Tibial artery (tissue), 4 donors: Measurements from ENCODE around the gene EEF2K.

ENCODE experiments used
- DNase-seq, 2 donors: peaks; one replicate each; pipeline ENCODE4 v3.0.0-alpha.2; 2019
- H3K27ac ChIP-seq, 2 donors: fragments of 200-600 bp; sonication (generic) in 1 of 2; 1 replicate in 1 of 2; 2 replicates in 1 of 2; pipeline ENCODE4 v1.5.1; 2018 to 2019; ENCODE audit warnings: mild to moderate bottlenecking in 1 of 2
- H3K27me3 ChIP-seq, 2 donors: fragments of 200-600 bp; sonication (generic) in 1 of 2; one replicate each; pipeline versions ENCODE4 v1.5.1 to v1.6.0; 2016 to 2019
- H3K36me3 ChIP-seq, 3 donors: fragments of 200-600 bp; sonication (generic) in 2 of 3; one replicate each; pipeline ENCODE4 v1.5.1; 2016 to 2019; ENCODE audit warnings: mild to moderate bottlenecking in 2 of 3
- H3K4me1 ChIP-seq, 4 donors: fragments of 200-600 bp; sonication (generic) in 2 of 4; 1 replicate in 3 of 4; 2 replicates in 1 of 4; pipeline ENCODE4 v1.5.1; 2016 to 2019
- H3K4me3 ChIP-seq, 2 donors: fragments of 200-600 bp; sonication (generic) in 1 of 2; 1 replicate in 1 of 2; 2 replicates in 1 of 2; pipeline ENCODE4 v1.5.1; 2018 to 2019; ENCODE audit warnings: mild to moderate bottlenecking in 2 of 2
- H3K9me3 ChIP-seq, 3 donors: fragments of 200-600 bp; sonication (generic) in 1 of 3; one replicate each; pipeline ENCODE4 v1.5.1; 2016 to 2019
- CTCF ChIP-seq, 2 experiments: fragments of 200-600 bp in 1 of 2; fragments of 450-650 bp in 1 of 2; IDR thresholded peaks; one replicate each; pipeline ENCODE4 v1.5.1; 2017 to 2019; ENCODE audit warnings: antibody characterized with exemption in 2 of 2, mild to moderate bottlenecking in 1 of 2, moderate library complexity in 1 of 2
- intact Hi-C: fragments of 100-400 bp; cut with DNase I; formaldehyde crosslinking; loops from one replicate; pipeline ENCODE4 v1.15.0; 2023; ENCODE audit warnings: low total_unique reads

EEF2K gene

GRCh38 chr16:22255335-22255734 lies 49.3 kb downstream of the EEF2K start:
- Histone ChIP-seq H3K4me1 (no peaks in the 10 kb centered on the region), H3K36me3 (peaks cover 90 to 100% (median 97%) of the 10 kb centered on the region in 3 donors), H3K27ac (no peak overlapping the region), H3K4me3 (no peak overlapping the region), H3K9me3 (peaks cover 0 to 4% (median 0%) of the 10 kb centered on the region in 3 donors), H3K27me3 (no peaks in the 10 kb centered on the region)
- TF ChIP-seq CTCF (IDR thresholded peaks at IDR 0.05), result no peak
- intact Hi-C loops, result no loop called here
- DNase-seq, result no peak

DNA sequence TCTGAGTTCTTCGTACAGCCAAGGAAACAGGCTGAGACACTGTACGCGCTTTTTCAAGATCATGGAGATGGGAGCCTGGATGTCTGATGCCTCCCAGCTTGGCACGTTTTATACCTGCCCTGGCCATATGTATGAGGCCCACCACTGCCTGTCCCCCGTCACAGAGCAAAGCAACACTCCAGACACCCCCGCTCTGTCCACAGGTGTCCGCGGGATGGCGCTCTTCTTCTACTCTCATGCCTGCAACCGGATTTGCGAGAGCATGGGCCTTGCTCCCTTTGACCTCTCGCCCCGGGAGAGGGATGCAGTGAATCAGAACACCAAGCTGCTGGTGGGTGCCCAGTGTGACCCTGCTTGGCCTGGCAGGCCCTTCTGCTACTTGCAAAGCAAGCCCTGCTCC lies 51.4 kb downstream of the EEF2K start:
- DNase-seq, result no peak
- peaks cover 0 to 4% (median 0%) of the 10 kb centered on the region in 3 donors for H3K9me3 ChIP-seq
- no peaks in the 10 kb centered on the region for H3K4me1 ChIP-seq
- H3K27me3 ChIP-seq, result no peaks in the 10 kb centered on the region
- intact Hi-C loops, result no loop called here
- H3K27ac ChIP-seq, result no peak overlapping the region
- H3K4me3 ChIP-seq, result no peak overlapping the region
- H3K36me3 ChIP-seq, result peaks cover 88 to 100% (median 95%) of the 10 kb centered on the region in 3 donors
- TF ChIP-seq CTCF (IDR thresholded peaks at IDR 0.05), result no peak

GRCh38 chr16:22260490-22260889 lies 54.4 kb downstream of the EEF2K start:
- H3K27ac ChIP-seq, result no peak overlapping the region
- intact Hi-C loops, result no loop called here
- H3K36me3 ChIP-seq, result peaks cover 89 to 100% (median 94%) of the 10 kb centered on the region in 3 donors
- H3K27me3 ChIP-seq, result no peaks in the 10 kb centered on the region
- no peak overlapping the region for H3K4me3 ChIP-seq
- no peak for DNase-seq
- no peaks in the 10 kb centered on the region for H3K4me1 ChIP-seq
- H3K9me3 ChIP-seq, result peaks cover 0 to under 1% (median 0%) of the 10 kb centered on the region in 3 donors
- no peak for TF ChIP-seq CTCF (IDR thresholded peaks at IDR 0.05)

DNA sequence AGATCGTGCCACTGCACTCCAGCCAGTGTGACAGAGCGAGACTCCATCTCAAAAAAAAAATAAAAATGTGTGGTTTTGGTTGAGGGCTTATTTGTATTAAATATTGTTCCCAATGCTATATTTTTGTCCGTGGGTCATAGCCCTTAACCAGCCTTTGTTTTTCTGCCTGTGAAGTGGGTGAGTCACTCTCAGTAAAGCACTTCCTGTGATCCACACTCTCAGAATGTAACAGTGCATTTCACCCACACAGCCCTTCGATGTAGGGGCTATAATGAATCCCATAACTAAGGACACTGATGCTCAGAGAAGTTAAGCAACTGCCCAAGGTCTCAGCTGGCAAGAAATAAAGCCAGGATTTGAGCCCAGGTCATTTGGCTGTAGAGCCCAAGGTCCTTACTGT lies 56.4 kb downstream of the EEF2K start:
- Histone ChIP-seq H3K27me3 (no peaks in the 10 kb centered on the region), H3K27ac (no peak overlapping the region), H3K4me1 (no peaks in the 10 kb centered on the region), H3K36me3 (peaks cover 89 to 100% (median 96%) of the 10 kb centered on the region in 3 donors), H3K4me3 (no peak overlapping the region), H3K9me3 (no peaks in the 10 kb centered on the region)
- intact Hi-C loops, result no loop called here
- no peak for DNase-seq
- no peak for TF ChIP-seq CTCF (IDR thresholded peaks at IDR 0.05)

DNA sequence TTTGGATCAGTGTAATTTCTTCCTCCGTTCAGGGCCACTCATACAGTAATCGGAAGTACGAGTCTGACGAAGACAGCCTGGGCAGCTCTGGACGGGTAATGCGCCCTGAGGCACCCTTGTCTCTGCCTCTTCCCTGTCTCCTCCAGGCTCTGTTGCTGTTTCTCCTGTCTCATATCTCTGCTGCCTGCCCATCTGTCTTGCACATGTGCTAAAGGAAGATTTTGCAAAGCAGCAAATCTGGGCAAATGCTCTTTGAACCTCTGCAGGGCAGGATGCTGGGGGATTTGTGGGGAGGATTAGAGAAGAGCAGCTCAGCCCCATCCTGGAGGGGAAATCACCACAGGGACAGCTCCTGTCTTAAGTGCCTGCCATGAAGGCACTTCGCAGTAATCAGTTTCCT lies 58.7 kb downstream of the EEF2K start:
- H3K4me1 ChIP-seq, result no peaks in the 10 kb centered on the region
- no peak overlapping the region for H3K4me3 ChIP-seq
- H3K27me3 ChIP-seq, result no peaks in the 10 kb centered on the region
- intact Hi-C loops, result no loop called here
- no peaks in the 10 kb centered on the region for H3K9me3 ChIP-seq
- H3K27ac ChIP-seq, result no peak overlapping the region
- no peak for DNase-seq
- peaks cover 90 to 100% (median 96%) of the 10 kb centered on the region in 3 donors for H3K36me3 ChIP-seq
- no peak for TF ChIP-seq CTCF (IDR thresholded peaks at IDR 0.05)

DNA sequence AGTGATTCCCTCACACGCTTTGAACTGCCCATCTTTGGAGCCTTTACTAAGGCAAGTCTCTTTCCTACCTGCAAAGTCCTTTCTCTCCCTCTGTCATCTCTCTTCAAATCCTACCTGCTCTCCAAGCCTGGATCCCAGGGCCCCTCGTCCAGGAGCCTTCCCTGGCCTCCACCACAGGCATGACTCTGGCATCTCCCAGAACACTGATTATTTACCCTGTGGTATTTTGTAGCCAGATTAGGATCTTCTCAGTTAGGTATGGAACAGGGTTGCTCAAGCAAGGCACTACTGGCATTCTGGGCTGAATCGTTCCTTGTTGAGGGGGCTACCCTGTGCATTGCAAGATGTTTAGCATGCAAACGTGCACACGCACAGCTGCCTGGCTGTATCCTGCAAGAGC lies 59.3 kb downstream of the EEF2K start:
- no peak overlapping the region for H3K27ac ChIP-seq
- intact Hi-C loops, result no loop called here
- no peak for TF ChIP-seq CTCF (IDR thresholded peaks at IDR 0.05)
- no peak overlapping the region for H3K4me3 ChIP-seq
- DNase-seq, result no peak
- H3K4me1 ChIP-seq, result no peaks in the 10 kb centered on the region
- H3K27me3 ChIP-seq, result no peaks in the 10 kb centered on the region
- H3K9me3 ChIP-seq, result no peaks in the 10 kb centered on the region
- H3K36me3 ChIP-seq, result peaks cover 90 to 100% (median 96%) of the 10 kb centered on the region in 3 donors
